Erythroblast (primary cell): ENCODE measurements around the gene KRT74.

Experiments used
- GATA1 ChIP-seq: IDR thresholded peaks from 2 replicates; pipeline ENCODE4 v1.6.1; 2011; ENCODE audit warnings: low read depth, mild to moderate bottlenecking, control low read depth, low read length, moderate library complexity
- POLR2A ChIP-seq: IDR thresholded peaks from 2 replicates; pipeline ENCODE4 v1.6.1; 2011; ENCODE audit warnings: mild to moderate bottlenecking, low read length

- no peak for TF ChIP-seq POLR2A
- TF ChIP-seq GATA1 = no peak
These were observed 25.3 kb upstream of the KRT74 start for GRCh38 chr12:52598966-52599365.
